HUDEP-2 (cell line): ENCODE measurements around the gene RCOR2.

Experiments used
- DNase-seq, 76 experiments: peaks; one replicate each; lab custom pipeline; 2025; ENCODE audit not compliant: unreplicated experiment in 76 of 76; lab: John Stamatoyannopoulos, UW

Gene RCOR2

DNA sequence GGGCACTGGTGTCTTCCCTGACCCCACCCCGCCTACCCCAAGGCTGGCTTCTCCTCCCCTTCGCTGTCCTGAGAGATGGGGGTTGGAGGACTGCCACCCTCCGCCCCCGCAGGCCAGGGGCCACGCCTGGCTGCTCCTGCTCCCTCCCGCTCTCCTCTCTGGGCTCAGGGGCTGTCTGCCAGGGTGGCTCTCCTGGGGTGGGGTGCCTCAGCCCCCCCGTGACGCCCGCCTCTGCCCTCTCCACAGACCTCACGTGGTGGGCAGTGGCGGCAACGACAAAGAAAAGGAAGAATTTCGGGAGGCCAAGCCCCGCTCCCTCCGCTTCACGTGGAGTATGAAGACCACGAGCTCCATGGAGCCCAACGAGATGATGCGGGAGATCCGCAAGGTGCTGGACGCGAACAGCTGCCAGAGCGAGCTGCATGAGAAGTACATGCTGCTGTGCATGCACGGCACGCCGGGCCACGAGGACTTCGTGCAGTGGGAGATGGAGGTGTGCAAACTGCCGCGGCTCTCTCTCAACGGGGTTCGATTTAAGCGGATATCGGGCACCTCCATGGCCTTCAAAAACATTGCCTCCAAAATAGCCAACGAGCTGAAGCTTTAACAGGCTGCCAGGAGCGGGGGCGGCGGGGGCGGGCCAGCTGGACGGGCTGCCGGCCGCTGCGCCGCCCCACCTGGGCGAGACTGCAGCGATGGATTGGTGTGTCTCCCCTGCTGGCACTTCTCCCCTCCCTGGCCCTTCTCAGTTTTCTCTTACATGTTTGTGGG, 8.1 kb downstream of the RCOR2 start:
- DNase-seq, result peak in 64 of 76 experiments; percentile 8 to 86 (median 62)

- no peak for DNase-seq
Observed at GRCh38 chr11:63907808-63908530, 9.0 kb downstream of the RCOR2 start.

GRCh38 chr11:63907063-63907462, 9.9 kb downstream of the RCOR2 start:
- no peak for DNase-seq

DNA sequence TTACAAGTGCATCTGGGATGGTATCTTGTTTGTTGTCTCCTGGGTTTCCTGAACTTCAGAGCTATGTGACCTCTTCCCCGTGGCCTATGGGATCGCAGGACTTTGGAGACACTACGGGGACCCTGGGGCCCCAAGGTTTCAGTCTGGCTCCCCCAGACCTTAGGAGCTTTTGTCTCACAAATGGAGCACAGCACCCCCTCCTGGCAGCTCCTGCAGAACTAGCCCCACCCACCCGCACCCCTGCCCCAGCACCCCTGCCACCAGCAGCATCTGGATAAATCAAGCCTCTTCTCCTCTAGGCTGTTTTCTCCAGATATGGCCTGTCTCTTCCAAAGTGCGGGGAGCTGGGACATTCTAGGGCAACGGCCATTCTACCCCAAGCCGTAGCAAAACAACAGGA, 10.4 kb downstream of the RCOR2 start:
- peak in 6 of 76 experiments; percentile 8 to 35 (median 20) for DNase-seq

DNA sequence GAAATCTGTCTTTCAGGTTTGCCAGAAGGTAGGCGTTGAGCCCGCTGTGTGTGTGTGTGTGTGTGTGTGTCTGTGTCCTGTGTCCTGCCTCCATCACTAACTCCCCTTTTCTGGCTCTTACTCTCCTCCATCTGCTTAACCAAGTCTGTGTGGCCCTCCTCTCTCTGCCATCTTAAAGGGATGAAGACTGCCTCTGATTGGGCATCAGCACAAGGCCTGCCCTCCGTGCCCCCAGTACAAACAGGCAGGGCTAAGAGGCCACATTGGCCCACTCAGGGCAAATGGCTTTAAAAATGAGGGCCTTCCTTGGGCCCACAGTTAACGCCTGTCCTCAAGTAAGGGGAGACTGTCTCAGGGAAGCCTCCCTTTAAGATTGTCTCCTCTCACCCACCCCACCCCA, 10.9 kb downstream of the RCOR2 start:
- no peak for DNase-seq

DNA sequence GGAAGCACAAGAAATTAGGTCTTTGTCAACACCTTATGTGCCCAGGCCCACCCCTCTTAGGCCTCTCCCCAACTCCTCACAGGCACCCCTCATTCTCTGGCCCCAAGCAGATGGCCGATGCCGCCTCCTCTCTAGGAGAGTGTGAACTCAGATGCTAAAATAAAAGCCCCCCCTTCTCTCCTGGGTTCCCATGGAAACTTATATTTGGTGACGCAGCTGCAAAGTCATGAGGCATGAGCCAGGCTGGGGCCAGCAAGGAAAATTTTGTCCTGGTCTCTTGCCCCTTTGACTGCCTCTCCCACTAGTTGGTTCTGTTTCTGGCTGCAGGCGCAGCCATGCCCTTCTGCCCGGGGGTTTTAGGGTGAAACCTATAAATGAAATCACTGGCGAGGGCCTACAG, 11.8 kb downstream of the RCOR2 start:
- no peak for DNase-seq

DNA sequence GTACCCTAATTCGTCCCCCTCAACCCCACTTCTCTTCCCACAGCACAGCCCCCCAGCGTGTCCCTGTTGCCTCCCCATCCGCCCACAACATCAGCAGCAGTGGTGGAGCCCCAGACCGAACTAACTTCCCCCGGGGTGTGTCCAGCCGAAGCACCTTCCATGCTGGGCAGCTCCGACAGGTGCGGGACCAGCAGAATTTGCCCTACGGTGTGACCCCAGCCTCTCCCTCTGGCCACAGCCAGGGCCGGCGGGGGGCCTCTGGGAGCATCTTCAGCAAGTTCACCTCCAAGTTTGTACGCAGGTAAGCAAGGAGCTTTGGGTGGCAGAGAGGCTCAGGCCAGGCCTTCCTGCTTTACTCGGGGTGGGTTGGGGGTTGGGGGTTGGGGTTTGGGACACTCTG, 12.2 kb downstream of the RCOR2 start:
- no peak for DNase-seq

DNA sequence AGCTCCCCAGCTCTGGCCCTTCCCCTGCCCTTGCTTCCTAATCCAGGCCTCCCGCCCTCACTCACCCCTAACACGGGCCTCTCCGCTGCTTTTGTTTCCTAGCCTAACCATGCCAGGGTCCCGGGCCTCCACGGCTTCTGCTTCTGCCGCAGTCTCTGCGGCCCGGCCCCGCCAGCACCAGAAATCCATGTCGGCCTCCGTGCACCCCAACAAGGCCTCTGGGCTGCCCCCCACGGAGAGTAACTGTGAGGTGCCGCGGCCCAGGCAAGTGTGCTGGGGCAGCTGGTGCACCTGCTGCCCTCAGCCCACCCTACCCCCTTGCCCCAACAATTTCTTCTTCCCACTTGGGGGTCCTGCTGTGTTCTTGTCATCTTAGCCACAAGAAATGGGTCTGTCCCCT, 13.1 kb downstream of the RCOR2 start:
- DNase-seq, result no peak

DNA sequence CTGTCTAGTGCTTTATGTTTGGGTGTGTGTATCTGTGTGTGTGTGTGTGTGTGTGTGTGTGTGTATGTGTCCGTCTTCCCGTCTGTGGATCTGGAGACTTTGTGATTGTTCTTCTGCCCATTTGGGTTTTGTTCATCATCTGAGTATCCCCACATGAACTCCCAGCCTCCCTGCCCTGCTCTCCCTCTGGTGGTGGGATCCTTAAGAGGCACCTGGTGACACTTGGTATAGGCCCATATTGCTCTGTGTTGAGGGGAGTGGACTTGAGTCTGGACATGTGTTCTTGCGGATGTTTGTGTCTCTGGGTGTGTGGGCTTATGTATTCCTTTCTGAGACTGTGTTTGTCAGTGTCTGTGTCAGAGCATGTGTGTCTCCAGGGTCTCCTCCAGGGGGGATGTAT, 15.3 kb downstream of the RCOR2 start:
- DNase-seq, result peak in 5 of 76 experiments; percentile 7 to 32 (median 18)

DNA sequence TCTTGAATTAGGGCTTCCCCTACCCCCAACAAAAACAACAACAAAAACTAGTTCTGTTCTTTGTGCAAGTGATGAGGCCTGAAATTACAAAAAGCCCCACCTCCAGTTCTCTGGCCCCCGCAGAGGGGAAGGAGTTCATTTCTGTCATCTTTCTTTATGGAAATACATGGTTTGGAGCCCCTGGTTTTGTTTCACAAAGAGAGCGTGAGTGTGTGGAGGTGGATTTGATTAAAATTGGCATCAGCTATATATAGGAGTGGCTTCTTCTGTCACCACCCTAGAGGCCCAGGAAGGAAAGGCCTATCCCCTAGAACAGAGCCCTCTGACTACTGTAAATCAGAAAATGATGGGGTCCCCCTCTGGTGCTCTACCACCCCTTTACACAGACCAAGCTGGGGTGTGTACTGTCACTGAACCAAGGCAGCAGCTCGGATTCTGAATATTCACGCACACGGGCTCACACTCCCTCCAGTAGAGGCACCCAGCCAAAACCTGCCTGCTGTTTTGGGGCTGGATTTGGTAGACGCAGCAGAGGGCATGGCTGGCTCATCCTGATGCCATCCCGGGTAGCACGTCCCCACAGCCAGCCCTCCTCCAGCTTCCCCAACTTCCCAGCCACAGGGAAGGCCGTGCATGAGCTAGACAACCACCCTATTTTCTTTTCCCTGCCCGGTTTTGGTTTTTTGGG, 19.4 kb downstream of the RCOR2 start:
- no peak for DNase-seq

DNA sequence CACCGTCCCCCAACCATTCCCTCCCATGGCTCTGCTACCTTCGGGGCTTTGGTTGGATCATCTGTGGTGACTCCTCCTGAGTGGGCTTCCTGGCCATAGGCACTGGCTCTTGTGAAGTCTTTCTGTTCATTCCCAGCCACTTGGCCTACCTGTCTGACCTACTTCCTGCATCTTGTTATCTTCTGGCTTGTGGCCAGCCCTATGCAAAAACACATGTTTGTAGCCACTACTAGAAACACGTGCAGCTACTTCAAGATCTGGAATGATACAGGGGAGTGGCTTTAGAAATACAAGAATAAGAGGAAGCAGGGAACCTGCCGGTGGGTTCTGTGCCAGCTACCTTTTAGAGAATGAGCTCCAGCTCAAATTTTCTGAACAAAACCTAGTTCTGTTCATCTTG, 20.9 kb downstream of the RCOR2 start:
- peak in 10 of 76 experiments; percentile 8 to 43 (median 22) for DNase-seq

DNA sequence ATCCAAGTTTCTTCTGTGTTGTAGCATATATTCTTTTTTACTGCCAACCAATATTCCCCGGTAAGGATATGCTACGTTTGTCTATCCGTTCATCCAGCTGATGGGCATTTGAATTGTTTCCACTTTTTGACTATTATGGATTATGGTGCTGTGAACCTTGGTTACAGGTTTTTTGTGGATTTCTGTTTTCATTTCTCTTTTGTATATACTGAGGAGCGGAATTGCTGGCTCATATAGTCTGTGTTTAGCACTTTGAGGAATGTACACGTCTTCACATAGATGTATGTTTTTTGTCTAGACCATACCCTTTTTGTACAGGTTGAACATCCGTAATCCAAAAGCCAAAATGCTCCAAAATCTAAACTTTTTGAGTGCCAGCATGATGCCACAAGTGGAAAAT, 23.6 kb downstream of the RCOR2 start:
- DNase-seq, result no peak

- peak in 1 of 76 experiments; percentile 10 for DNase-seq
Observed at GRCh38 chr11:63892228-63892627, 24.7 kb downstream of the RCOR2 start.

GRCh38 chr11:63890368-63890767, 26.6 kb downstream of the RCOR2 start:
- DNase-seq, result no peak

GRCh38 chr11:63889344-63889743, 27.6 kb downstream of the RCOR2 start:
- no peak for DNase-seq

- DNase-seq, result peak in 55 of 76 experiments; percentile 15 to 72 (median 47)
Observed at GRCh38 chr11:63888170-63889086, 28.5 kb downstream of the RCOR2 start.

DNA sequence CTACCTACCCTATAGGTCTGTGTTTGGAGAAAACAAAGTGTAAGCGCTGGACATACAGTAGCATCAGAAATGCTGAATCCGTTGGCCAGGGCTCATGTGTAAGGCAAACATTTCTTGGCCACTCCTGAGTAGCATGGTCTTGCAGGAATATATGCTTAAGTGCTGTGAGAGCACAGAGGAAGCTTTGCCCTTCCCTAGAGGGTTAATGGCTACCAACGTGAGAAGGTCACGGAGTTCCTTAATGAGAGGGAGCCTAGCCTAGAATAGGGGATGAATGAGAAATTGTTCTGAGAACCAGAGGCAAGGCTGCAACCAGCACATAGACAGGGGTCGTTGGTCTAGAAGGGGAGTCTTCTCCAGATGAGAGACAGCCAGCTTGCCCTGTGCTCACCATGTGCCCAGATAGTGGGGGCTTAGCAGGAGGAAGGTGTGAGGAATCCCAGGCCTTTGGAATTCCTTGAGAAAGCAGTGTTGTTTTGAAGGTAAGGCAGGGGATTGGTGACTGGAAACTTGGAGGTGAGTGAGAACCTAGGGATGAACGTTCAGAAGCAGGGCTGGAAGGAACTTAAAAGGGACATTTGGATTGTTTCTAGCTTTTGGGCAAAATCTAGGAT, 29.5 kb downstream of the RCOR2 start:
- no peak for DNase-seq

DNA sequence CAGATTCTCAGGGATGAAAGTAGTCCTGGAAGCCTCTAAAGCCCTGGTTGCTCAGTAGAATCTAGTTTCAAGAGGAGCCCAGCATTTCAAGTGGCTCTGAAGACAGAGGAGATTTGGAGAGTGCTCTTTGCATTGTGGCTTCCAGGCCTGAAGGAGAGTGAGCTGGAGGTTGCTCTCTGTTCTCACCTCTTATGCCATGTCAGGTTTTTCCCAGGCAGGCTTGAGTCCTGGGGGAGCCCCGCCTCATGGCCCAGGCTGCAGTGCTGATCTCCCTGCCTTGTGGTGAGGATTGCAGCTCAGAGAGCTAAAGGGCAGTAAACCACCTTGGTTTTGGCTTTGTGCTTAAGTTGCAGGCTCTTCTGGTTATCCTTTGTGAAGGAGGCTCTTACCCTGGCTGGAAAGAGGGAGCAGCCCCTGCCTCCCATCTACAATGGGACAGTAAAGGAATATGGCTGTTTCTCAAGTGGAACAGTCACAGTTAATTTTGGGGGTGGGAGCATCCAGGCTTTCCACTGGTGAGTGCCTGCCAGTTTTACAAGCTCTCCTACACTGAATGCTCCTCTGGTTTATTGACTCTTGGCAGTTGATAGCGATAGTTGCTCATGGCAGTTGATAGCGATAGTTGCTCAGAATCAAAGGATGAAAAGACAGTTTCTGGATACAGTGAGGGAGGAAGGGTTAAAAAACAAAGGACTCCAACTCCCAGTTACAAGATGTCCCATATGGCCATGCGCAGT, 32.6 kb downstream of the RCOR2 start:
- DNase-seq, result no peak

- DNase-seq, result no peak
Observed at GRCh38 chr11:63883791-63884190, 33.2 kb downstream of the RCOR2 start.
